ENCODE measurements around the gene KIZ.

The KIZ gene

DNA sequence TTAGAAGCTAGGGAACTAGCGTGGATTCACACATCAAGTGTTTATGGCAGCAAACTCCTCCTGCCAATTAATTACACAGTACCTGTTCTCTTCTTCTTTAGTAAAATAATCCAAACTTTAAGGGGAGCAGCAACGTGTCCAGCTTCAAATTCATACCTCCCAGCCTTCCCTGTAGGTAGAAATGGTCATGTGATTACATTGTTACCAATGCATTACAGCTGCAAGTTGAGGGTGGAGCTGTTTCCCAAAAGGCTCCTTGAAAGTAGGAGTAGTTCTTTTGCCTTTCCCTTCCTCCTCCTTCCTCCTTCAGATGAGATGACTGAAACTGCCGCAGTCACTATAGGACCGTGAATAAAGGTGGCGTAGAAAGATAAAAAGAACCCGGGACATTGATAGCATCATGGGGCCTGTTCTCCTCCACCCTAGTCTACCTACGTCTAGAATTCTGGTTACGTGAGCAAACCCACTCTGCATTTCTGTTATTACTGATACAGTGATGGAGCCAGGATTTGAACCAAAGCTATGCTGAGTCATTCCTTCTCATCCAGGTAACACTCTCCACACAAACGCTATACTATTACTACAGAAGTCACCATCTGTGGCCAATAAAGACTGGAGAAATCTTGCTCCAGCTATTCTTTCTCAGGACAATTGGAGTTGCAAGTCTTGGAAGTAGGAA, 37.9 kb upstream of the KIZ start:
- H3K9ac ChIP-seq (ENCODE audit: low read length) = no peak overlapping the region
- no peak overlapping the region for H2AFZ ChIP-seq (ENCODE audit: insufficient read depth, low read length, poor library complexity)
- no peak overlapping the region for H3K4me2 ChIP-seq (ENCODE audit: low read length)
- H3K27me3 ChIP-seq (ENCODE audit: insufficient read depth, low read length) = no peaks in the 10 kb centered on the region
- H3K23ac ChIP-seq (ENCODE audit: low read length) = no peak overlapping the region
- H2BK12ac ChIP-seq (ENCODE audit: low read length) = no peak overlapping the region
- no peak overlapping the region for H3K14ac ChIP-seq (ENCODE audit: low read length)
- no peaks in the 10 kb centered on the region for H3K36me3 ChIP-seq (ENCODE audit: control insufficient read depth in 1 of 2, insufficient read depth in 2 of 2, low read length in 2 of 2)
- H3K18ac ChIP-seq (ENCODE audit: low read length) = no peak overlapping the region
- DNase-seq = no peak
- H2AK5ac ChIP-seq (ENCODE audit: low read length) = no peak overlapping the region
- no peak overlapping the region for H3K27ac ChIP-seq (ENCODE audit: low read depth, low read length)
- no peaks in the 10 kb centered on the region for H3K79me2 ChIP-seq (ENCODE audit: control insufficient read depth, insufficient read depth, low read length, poor library complexity)
- no peak overlapping the region for H4K91ac ChIP-seq (ENCODE audit: low read depth, low read length)
- H4K12ac ChIP-seq (ENCODE audit: low read depth, low read length) = no peak overlapping the region
- H3K4me3 ChIP-seq (ENCODE audit: low read depth, low read length) = no peak overlapping the region
- H3K9me3 ChIP-seq (ENCODE audit: insufficient read depth, low read depth, low read length) = no peaks in the 10 kb centered on the region
- H2BK120ac ChIP-seq (ENCODE audit: insufficient read depth, low read length, poor library complexity) = no peak overlapping the region
- no peak overlapping the region for H3K4ac ChIP-seq (ENCODE audit: low read depth, low read length)
- WGBS (ENCODE audit: extremely low coverage, insufficient coverage, insufficient read length) = no CpG with 5 or more reads among the region's 9 CpGs
- no peaks in the 10 kb centered on the region for H3K4me1 ChIP-seq (ENCODE audit: control insufficient read depth in 1 of 2, insufficient read depth in 2 of 2, low read length in 2 of 2)
- no peak overlapping the region for H4K8ac ChIP-seq (ENCODE audit: low read depth, low read length)
- no peaks in the 10 kb centered on the region for H3K79me1 ChIP-seq (ENCODE audit: low read length)
- no peak overlapping the region for H2BK5ac ChIP-seq (ENCODE audit: low read depth, low read length, poor library complexity)

DNA sequence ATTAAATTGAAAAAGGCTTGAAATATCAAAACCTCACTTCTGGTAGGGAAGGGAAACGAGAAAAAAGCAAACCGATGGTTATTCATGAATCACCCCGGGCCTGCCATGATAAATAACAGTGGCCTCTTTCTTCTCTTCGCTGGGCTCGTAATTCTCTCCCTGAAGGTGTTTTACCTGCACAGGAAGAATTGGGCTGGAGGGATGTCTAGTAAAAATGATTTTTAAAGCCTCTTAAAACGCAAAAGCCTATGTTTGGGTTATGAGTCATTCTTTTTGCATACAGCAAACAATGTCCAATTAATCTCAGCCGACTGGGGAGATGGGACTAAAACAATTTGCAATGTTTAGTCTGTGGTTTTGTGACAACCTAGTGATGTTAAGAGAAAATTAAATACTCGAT, 36.5 kb upstream of the KIZ start:
- Histone ChIP-seq H3K27ac (ENCODE audit: low read depth, low read length) (no peak overlapping the region), H3K4ac (ENCODE audit: low read depth, low read length) (no peak overlapping the region), H3K4me3 (ENCODE audit: low read depth, low read length) (no peak overlapping the region), H3K9ac (ENCODE audit: low read length) (no peak overlapping the region), H3K18ac (ENCODE audit: low read length) (no peak overlapping the region), H2BK5ac (ENCODE audit: low read depth, low read length, poor library complexity) (no peak overlapping the region), H3K79me2 (ENCODE audit: control insufficient read depth, insufficient read depth, low read length, poor library complexity) (no peaks in the 10 kb centered on the region), H4K12ac (ENCODE audit: low read depth, low read length) (no peak overlapping the region), H3K27me3 (ENCODE audit: insufficient read depth, low read length) (no peaks in the 10 kb centered on the region), H3K23ac (ENCODE audit: low read length) (no peak overlapping the region), H2BK120ac (ENCODE audit: insufficient read depth, low read length, poor library complexity) (no peak overlapping the region), H2BK12ac (ENCODE audit: low read length) (no peak overlapping the region), H3K14ac (ENCODE audit: low read length) (no peak overlapping the region), H4K8ac (ENCODE audit: low read depth, low read length) (no peak overlapping the region), H2AK5ac (ENCODE audit: low read length) (no peak overlapping the region), H3K4me2 (ENCODE audit: low read length) (no peak overlapping the region), H2AFZ (ENCODE audit: insufficient read depth, low read length, poor library complexity) (no peak overlapping the region), H3K4me1 (ENCODE audit: control insufficient read depth in 1 of 2, insufficient read depth in 2 of 2, low read length in 2 of 2) (no peaks in the 10 kb centered on the region), H3K36me3 (ENCODE audit: control insufficient read depth in 1 of 2, insufficient read depth in 2 of 2, low read length in 2 of 2) (no peaks in the 10 kb centered on the region), H4K91ac (ENCODE audit: low read depth, low read length) (no peak overlapping the region), H3K9me3 (ENCODE audit: insufficient read depth, low read depth, low read length) (no peaks in the 10 kb centered on the region), H3K79me1 (ENCODE audit: low read length) (no peaks in the 10 kb centered on the region)
- no CpG with 5 or more reads among the region's 8 CpGs for WGBS (ENCODE audit: extremely low coverage, insufficient coverage, insufficient read length)
- no peak for DNase-seq

DNA sequence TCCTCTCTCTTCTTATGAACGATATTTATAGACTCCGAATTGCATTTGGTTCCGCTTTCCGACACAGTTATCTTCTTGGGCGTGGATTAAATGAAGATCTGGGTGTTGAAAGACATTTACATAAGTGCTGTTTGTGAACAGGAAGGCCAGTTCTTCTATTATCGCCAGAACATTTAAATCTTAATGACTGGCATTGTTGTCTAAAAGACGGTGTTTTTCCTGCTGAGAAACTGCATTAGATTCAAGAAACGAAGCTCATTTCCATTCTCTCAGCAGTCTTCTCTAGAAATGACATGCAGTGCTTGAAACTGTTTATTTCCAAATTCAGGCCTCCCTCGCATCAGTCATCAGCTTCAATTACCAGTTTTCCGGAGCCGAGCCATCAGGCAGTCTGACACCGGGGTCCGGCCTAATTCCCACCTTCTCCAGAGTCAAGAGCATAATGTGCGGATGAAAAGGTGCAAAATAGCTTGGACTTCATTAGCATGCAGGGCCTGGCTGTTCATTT, 35.7 kb upstream of the KIZ start:
- Histone ChIP-seq H3K27ac (ENCODE audit: low read depth, low read length) (no peak overlapping the region), H4K8ac (ENCODE audit: low read depth, low read length) (no peak overlapping the region), H2BK120ac (ENCODE audit: insufficient read depth, low read length, poor library complexity) (no peak overlapping the region), H3K4me3 (ENCODE audit: low read depth, low read length) (no peak overlapping the region), H4K91ac (ENCODE audit: low read depth, low read length) (no peak overlapping the region), H3K18ac (ENCODE audit: low read length) (no peak overlapping the region), H3K4me1 (ENCODE audit: control insufficient read depth in 1 of 2, insufficient read depth in 2 of 2, low read length in 2 of 2) (no peaks in the 10 kb centered on the region), H3K14ac (ENCODE audit: low read length) (no peak overlapping the region), H3K23ac (ENCODE audit: low read length) (no peak overlapping the region), H2BK5ac (ENCODE audit: low read depth, low read length, poor library complexity) (no peak overlapping the region), H3K9me3 (ENCODE audit: insufficient read depth, low read depth, low read length) (no peaks in the 10 kb centered on the region), H3K9ac (ENCODE audit: low read length) (no peak overlapping the region), H2BK12ac (ENCODE audit: low read length) (no peak overlapping the region), H3K79me1 (ENCODE audit: low read length) (no peaks in the 10 kb centered on the region), H4K12ac (ENCODE audit: low read depth, low read length) (no peak overlapping the region), H3K79me2 (ENCODE audit: control insufficient read depth, insufficient read depth, low read length, poor library complexity) (no peaks in the 10 kb centered on the region), H3K36me3 (ENCODE audit: control insufficient read depth in 1 of 2, insufficient read depth in 2 of 2, low read length in 2 of 2) (no peaks in the 10 kb centered on the region), H3K4ac (ENCODE audit: low read depth, low read length) (no peak overlapping the region), H2AFZ (ENCODE audit: insufficient read depth, low read length, poor library complexity) (no peak overlapping the region), H3K27me3 (ENCODE audit: insufficient read depth, low read length) (no peaks in the 10 kb centered on the region), H3K4me2 (ENCODE audit: low read length) (no peak overlapping the region), H2AK5ac (ENCODE audit: low read length) (no peak overlapping the region)
- DNase-seq = no peak
- WGBS (ENCODE audit: extremely low coverage, insufficient coverage, insufficient read length) = no CpG with 5 or more reads among the region's 14 CpGs

GRCh38 chr20:21090721-21091120, 35.2 kb upstream of the KIZ start:
- H3K27me3 ChIP-seq (ENCODE audit: insufficient read depth, low read length) = no peaks in the 10 kb centered on the region
- H2AFZ ChIP-seq (ENCODE audit: insufficient read depth, low read length, poor library complexity) = no peak overlapping the region
- H4K12ac ChIP-seq (ENCODE audit: low read depth, low read length) = no peak overlapping the region
- no peak overlapping the region for H2BK5ac ChIP-seq (ENCODE audit: low read depth, low read length, poor library complexity)
- H3K18ac ChIP-seq (ENCODE audit: low read length) = no peak overlapping the region
- H3K4me3 ChIP-seq (ENCODE audit: low read depth, low read length) = no peak overlapping the region
- H3K4ac ChIP-seq (ENCODE audit: low read depth, low read length) = no peak overlapping the region
- no peak overlapping the region for H2BK120ac ChIP-seq (ENCODE audit: insufficient read depth, low read length, poor library complexity)
- no peak overlapping the region for H3K9ac ChIP-seq (ENCODE audit: low read length)
- no peak overlapping the region for H3K27ac ChIP-seq (ENCODE audit: low read depth, low read length)
- H2BK12ac ChIP-seq (ENCODE audit: low read length) = no peak overlapping the region
- no peaks in the 10 kb centered on the region for H3K4me1 ChIP-seq (ENCODE audit: control insufficient read depth in 1 of 2, insufficient read depth in 2 of 2, low read length in 2 of 2)
- no peak overlapping the region for H4K91ac ChIP-seq (ENCODE audit: low read depth, low read length)
- no peak overlapping the region for H3K14ac ChIP-seq (ENCODE audit: low read length)
- no peak overlapping the region for H4K8ac ChIP-seq (ENCODE audit: low read depth, low read length)
- H2AK5ac ChIP-seq (ENCODE audit: low read length) = no peak overlapping the region
- H3K79me1 ChIP-seq (ENCODE audit: low read length) = no peaks in the 10 kb centered on the region
- no peaks in the 10 kb centered on the region for H3K9me3 ChIP-seq (ENCODE audit: insufficient read depth, low read depth, low read length)
- DNase-seq = no peak
- H3K79me2 ChIP-seq (ENCODE audit: control insufficient read depth, insufficient read depth, low read length, poor library complexity) = no peaks in the 10 kb centered on the region
- WGBS (ENCODE audit: extremely low coverage, insufficient coverage, insufficient read length) = no CpG with 5 or more reads among the region's 11 CpGs
- no peaks in the 10 kb centered on the region for H3K36me3 ChIP-seq (ENCODE audit: control insufficient read depth in 1 of 2, insufficient read depth in 2 of 2, low read length in 2 of 2)
- H3K4me2 ChIP-seq (ENCODE audit: low read length) = no peak overlapping the region
- H3K23ac ChIP-seq (ENCODE audit: low read length) = no peak overlapping the region
